ENCODE measurements around the gene PAF1.

Gene PAF1

GRCh38 chr19:39390751-39391437 is at the start of gene PAF1, which contains the start of gene MED29:
PAF1 (minus strand) TSS chr19:39391106; CDS start chr19:39390864, 242 bp downstream.
MED29 (plus strand) TSS chr19:39391378; CDS start chr19:39391423, 45 bp downstream.
- peak; percentile 99 for DNase-seq

GRCh38 chr19:39438270-39438934 is 47.5 kb upstream of the PAF1 start:
- DNase-seq: no peak

GRCh38 chr19:39436350-39436716 is 45.4 kb upstream of the PAF1 start:
- no peak for DNase-seq

- peak; percentile 98 for DNase-seq
Observed at GRCh38 chr19:39435499-39436349, 44.8 kb upstream of the PAF1 start, which contains the start of gene RPS16. RPS16 (minus strand) TSS chr19:39435949; CDS start chr19:39435895, 54 bp downstream.

GRCh38 chr19:39434123-39435076 is 43.5 kb upstream of the PAF1 start:
- no peak for DNase-seq

GRCh38 chr19:39433480-39434079 is 42.7 kb upstream of the PAF1 start:
- no peak for DNase-seq

GRCh38 chr19:39432677-39433025 is 41.7 kb upstream of the PAF1 start:
- no peak for DNase-seq

- peak; percentile 54 for DNase-seq
Observed at GRCh38 chr19:39430675-39431593, 40.0 kb upstream of the PAF1 start.

- DNase-seq: no peak
Observed at GRCh38 chr19:39428283-39429112, 37.6 kb upstream of the PAF1 start.

GRCh38 chr19:39427707-39428106 is 36.8 kb upstream of the PAF1 start:
- no peak for DNase-seq

- DNase-seq: no peak
Observed at GRCh38 chr19:39426170-39426569, 35.3 kb upstream of the PAF1 start.

- no peak for DNase-seq
Observed at GRCh38 chr19:39425744-39426143, 34.8 kb upstream of the PAF1 start.

GRCh38 chr19:39424934-39425333 is 34.0 kb upstream of the PAF1 start:
- DNase-seq: no peak

- DNase-seq: no peak
Observed at GRCh38 chr19:39423258-39424086, 32.6 kb upstream of the PAF1 start.

GRCh38 chr19:39422020-39422419 is 31.1 kb upstream of the PAF1 start:
- DNase-seq: no peak

- DNase-seq: no peak
Observed at GRCh38 chr19:39420769-39421168, 29.9 kb upstream of the PAF1 start.

GRCh38 chr19:39419003-39419402 is 28.1 kb upstream of the PAF1 start:
- no peak for DNase-seq

- DNase-seq: no peak
Observed at GRCh38 chr19:39417463-39418181, 26.7 kb upstream of the PAF1 start.

All from RPMI8226 (cell line).